ENCODE measurements around the gene C10orf143. TPM values are rescaled to one million over a fixed set of nuclear protein-coding genes. Genes with fewer than 3 reads are reported as not detected.
"Not testable (repeated sequence)": the region's sequence is repeated elsewhere in the genome, so short reads cannot be mapped to it uniquely, and the experiment has no call there.

C10orf143 gene
- total RNA-seq, 2 experiments from 2014 or later, result 4.3 to 5.8 TPM

DNA sequence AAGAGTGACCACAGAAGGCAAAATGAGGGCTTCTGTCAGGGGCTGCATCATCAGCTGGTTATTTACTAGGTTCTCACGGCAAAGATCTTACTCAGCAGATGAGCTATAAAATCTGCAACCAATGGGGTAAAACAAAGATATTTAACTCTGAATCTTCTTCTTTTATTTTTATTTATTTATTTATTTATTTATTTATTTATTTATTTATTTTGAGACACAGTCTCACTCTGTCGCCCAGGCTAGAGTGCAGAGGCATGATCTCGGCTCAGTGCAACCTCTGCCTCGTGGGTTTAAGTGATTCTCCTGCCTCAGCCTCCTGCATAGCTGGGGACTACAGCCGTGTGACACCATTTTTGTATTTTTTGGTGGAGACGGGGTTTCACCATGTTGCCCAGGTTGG is 11.3 kb downstream of the C10orf143 start:
- ATAC-seq (ENCODE audit: poor library complexity), result no peak
- POLR2A ChIA-PET, result interaction anchor here (1.0 kb wide), 1 partner anchor 11 kb away, joined by 3 read pairs; the partner anchor contains the start of gene C10orf143

GRCh38 chr10:130090565-130090964 is 20.1 kb downstream of the C10orf143 start:
- POLR2A ChIA-PET, result interaction anchor here (0.6 to 1.4 kb wide), 2 partner anchors 20 to 246 kb away, joined by 4 to 5 read pairs; partner anchors contain the start of gene C10orf143
- H3K9me3 ChIP-seq (ENCODE audit: control insufficient read depth in 1 of 2, insufficient read depth in 1 of 2, low read length in 2 of 2); H3K4me3 ChIP-seq (ENCODE audit: low read length); ATAC-seq (ENCODE audit: poor library complexity); H3K27ac ChIP-seq (ENCODE audit: low read depth in 1 of 2, low read length in 2 of 2); H3K4me1 ChIP-seq (ENCODE audit: insufficient read depth, low read length); H3K27me3 ChIP-seq (ENCODE audit: control insufficient read depth in 1 of 2, insufficient read depth in 2 of 2, low read length in 2 of 2); H3K36me3 ChIP-seq (ENCODE audit: insufficient read depth, low read length); H3K27ac Mint-ChIP-seq; H3K27me3 Mint-ChIP-seq; H3K4me3 Mint-ChIP-seq; CTCF ChIA-PET; intact Hi-C loops (cut with DNase I, micrococcal nuclease): not testable (repeated sequence)
- peaks cover 95% of the 10 kb centered on the region for H3K36me3 Mint-ChIP-seq (ENCODE audit: low read depth)
- peaks cover 10% of the 10 kb centered on the region for H3K9me3 Mint-ChIP-seq
- H3K4me1 Mint-ChIP-seq (ENCODE audit: low read depth), result peaks cover 20% of the 10 kb centered on the region
- peak in 1 of 14 experiments; percentile 28 for DNase-seq

More for the DNA sequence above, 11.3 kb downstream of the C10orf143 start:
- Mint-ChIP-seq H3K9me3 (no peaks in the 10 kb centered on the region), H3K27ac (no peak overlapping the region), H3K4me1 (ENCODE audit: low read depth) (no peaks in the 10 kb centered on the region), H3K4me3 (no peak overlapping the region), H3K27me3 (no peaks in the 10 kb centered on the region), H3K36me3 (ENCODE audit: low read depth) (peaks cover 72% of the 10 kb centered on the region)
- no peaks in the 10 kb centered on the region for H3K36me3 ChIP-seq (ENCODE audit: insufficient read depth, low read length)
- H3K4me1 ChIP-seq (ENCODE audit: insufficient read depth, low read length), result no peaks in the 10 kb centered on the region
- TF ChIP-seq, protein P1, sequence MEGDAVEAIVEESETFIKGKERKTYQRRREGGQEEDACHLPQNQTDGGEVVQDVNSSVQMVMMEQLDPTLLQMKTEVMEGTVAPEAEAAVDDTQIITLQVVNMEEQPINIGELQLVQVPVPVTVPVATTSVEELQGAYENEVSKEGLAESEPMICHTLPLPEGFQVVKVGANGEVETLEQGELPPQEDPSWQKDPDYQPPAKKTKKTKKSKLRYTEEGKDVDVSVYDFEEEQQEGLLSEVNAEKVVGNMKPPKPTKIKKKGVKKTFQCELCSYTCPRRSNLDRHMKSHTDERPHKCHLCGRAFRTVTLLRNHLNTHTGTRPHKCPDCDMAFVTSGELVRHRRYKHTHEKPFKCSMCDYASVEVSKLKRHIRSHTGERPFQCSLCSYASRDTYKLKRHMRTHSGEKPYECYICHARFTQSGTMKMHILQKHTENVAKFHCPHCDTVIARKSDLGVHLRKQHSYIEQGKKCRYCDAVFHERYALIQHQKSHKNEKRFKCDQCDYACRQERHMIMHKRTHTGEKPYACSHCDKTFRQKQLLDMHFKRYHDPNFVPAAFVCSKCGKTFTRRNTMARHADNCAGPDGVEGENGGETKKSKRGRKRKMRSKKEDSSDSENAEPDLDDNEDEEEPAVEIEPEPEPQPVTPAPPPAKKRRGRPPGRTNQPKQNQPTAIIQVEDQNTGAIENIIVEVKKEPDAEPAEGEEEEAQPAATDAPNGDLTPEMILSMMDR (IDR thresholded peaks at IDR 0.05), result no peak
- H3K27ac ChIP-seq (ENCODE audit: low read depth in 1 of 2, low read length in 2 of 2), result no peak overlapping the region
- CTCF ChIA-PET, result no interaction called here
- intact Hi-C loops (cut with DNase I, micrococcal nuclease), result no loop called here
- H3K9me3 ChIP-seq (ENCODE audit: control insufficient read depth in 1 of 2, insufficient read depth in 1 of 2, low read length in 2 of 2), result no peaks in the 10 kb centered on the region
- H3K4me3 ChIP-seq (ENCODE audit: low read length), result no peak overlapping the region
- no peaks in the 10 kb centered on the region for H3K27me3 ChIP-seq (ENCODE audit: control insufficient read depth in 1 of 2, insufficient read depth in 2 of 2, low read length in 2 of 2)
- no peak for DNase-seq

GRCh38 chr10:130080461-130080814 is 30.2 kb downstream of the C10orf143 start:
- TF ChIP-seq, protein P1 (IDR thresholded peaks at IDR 0.05), result no peak
- Mint-ChIP-seq H3K4me3 (no peak overlapping the region), H3K27me3 (no peaks in the 10 kb centered on the region), H3K27ac (no peak overlapping the region), H3K9me3 (peaks cover 2% of the 10 kb centered on the region), H3K4me1 (ENCODE audit: low read depth) (no peaks in the 10 kb centered on the region), H3K36me3 (ENCODE audit: low read depth) (peaks cover 60% of the 10 kb centered on the region)
- Histone ChIP-seq H3K9me3 (ENCODE audit: control insufficient read depth in 1 of 2, insufficient read depth in 1 of 2, low read length in 2 of 2) (peaks cover 0 to 4% of the 10 kb centered on the region in 2 experiments), H3K27ac (ENCODE audit: low read depth in 1 of 2, low read length in 2 of 2) (no peak overlapping the region), H3K27me3 (ENCODE audit: control insufficient read depth in 1 of 2, insufficient read depth in 2 of 2, low read length in 2 of 2) (no peaks in the 10 kb centered on the region), H3K4me3 (ENCODE audit: low read length) (no peak overlapping the region), H3K36me3 (ENCODE audit: insufficient read depth, low read length) (peaks cover under 1% of the 10 kb centered on the region), H3K4me1 (ENCODE audit: insufficient read depth, low read length) (no peaks in the 10 kb centered on the region)
- ATAC-seq (ENCODE audit: poor library complexity) (no peak), DNase-seq (no peak)
- ChIA-PET POLR2A (no interaction called here), CTCF (no interaction called here)
- intact Hi-C loops (cut with DNase I, micrococcal nuclease), result no loop called here
